CD1c-positive myeloid dendritic cell (primary cell): ENCODE measurements around the gene COL4A1.
A peak's percentile ranks its signal among the peaks of the same experiment; 100 is the strongest.

Experiments
- DNase-seq: peaks from one replicate; pipeline ENCODE4 v3.0.0-alpha.2; 2016; ENCODE audit errors: extremely low spot score

COL4A1 gene

GRCh38 chr13:110341445-110342244 lies 34.7 kb upstream of the COL4A1 start:
- peak; percentile 76 for DNase-seq

- peak; percentile 48 for DNase-seq
Observed at GRCh38 chr13:110340812-110341444, 34.0 kb upstream of the COL4A1 start.

- DNase-seq, result no peak
Observed at GRCh38 chr13:110339975-110340550, 33.1 kb upstream of the COL4A1 start.

GRCh38 chr13:110339263-110339662 lies 32.3 kb upstream of the COL4A1 start:
- no peak for DNase-seq

GRCh38 chr13:110338441-110339101 lies 31.6 kb upstream of the COL4A1 start:
- no peak for DNase-seq

- no peak for DNase-seq
Observed at GRCh38 chr13:110337247-110337646, 30.3 kb upstream of the COL4A1 start.

GRCh38 chr13:110336681-110337080 lies 29.7 kb upstream of the COL4A1 start:
- no peak for DNase-seq

- DNase-seq, result no peak
Observed at GRCh38 chr13:110336108-110336507, 29.2 kb upstream of the COL4A1 start.

- no peak for DNase-seq
Observed at GRCh38 chr13:110334841-110335490, 28.0 kb upstream of the COL4A1 start.

- no peak for DNase-seq
Observed at GRCh38 chr13:110334256-110334655, 27.3 kb upstream of the COL4A1 start.

- no peak for DNase-seq
Observed at GRCh38 chr13:110333837-110334236, 26.9 kb upstream of the COL4A1 start.

- DNase-seq, result no peak
Observed at GRCh38 chr13:110332750-110333149, 25.8 kb upstream of the COL4A1 start.

- no peak for DNase-seq
Observed at GRCh38 chr13:110331362-110331761, 24.4 kb upstream of the COL4A1 start.

GRCh38 chr13:110330491-110331011 lies 23.6 kb upstream of the COL4A1 start:
- DNase-seq, result no peak

GRCh38 chr13:110329798-110330461 lies 23.0 kb upstream of the COL4A1 start:
- DNase-seq, result no peak

- no peak for DNase-seq
Observed at GRCh38 chr13:110329258-110329657, 22.3 kb upstream of the COL4A1 start.

GRCh38 chr13:110328573-110328972 lies 21.6 kb upstream of the COL4A1 start:
- no peak for DNase-seq

- DNase-seq, result no peak
Observed at GRCh38 chr13:110327051-110327721, 20.2 kb upstream of the COL4A1 start.

- no peak for DNase-seq
Observed at GRCh38 chr13:110326263-110326904, 19.4 kb upstream of the COL4A1 start.
